BE2C (cell line): Measurements from ENCODE around the gene MRPL50.

ENCODE experiments used
- DNase-seq: peaks from one replicate; pipeline ENCODE4 v3.0.0-alpha.2; 2020
- H3K27me3 ChIP-seq: fragments of 250-450 bp; sonication (Bioruptor Pico); 2 replicates; pipeline ENCODE4 v1.5.1; 2020; ENCODE audit warnings: mild to moderate bottlenecking
- H3K36me3 ChIP-seq: fragments of 250-450 bp; sonication (Bioruptor Pico); 2 replicates; pipeline ENCODE4 v1.5.1; 2020; ENCODE audit warnings: mild to moderate bottlenecking
- H3K4me1 ChIP-seq: fragments of 250-450 bp; sonication (Bioruptor Pico); 2 replicates; pipeline ENCODE4 v1.5.1; 2020
- H3K4me3 ChIP-seq: 2 replicates; pipeline ENCODE4 v1.5.1; 2011; ENCODE audit warnings: low read depth, low read length
- H3K9me3 ChIP-seq: fragments of 250-450 bp; sonication (Bioruptor Pico); 2 replicates; pipeline ENCODE4 v1.5.1; 2020
- TF ChIP-seq, protein P1 (sequence below): IDR thresholded peaks from 2 replicates; pipeline ENCODE4 v1.5.1; 2012; ENCODE audit warnings: mild to moderate bottlenecking, low read depth, low read length

The MRPL50 gene

DNA sequence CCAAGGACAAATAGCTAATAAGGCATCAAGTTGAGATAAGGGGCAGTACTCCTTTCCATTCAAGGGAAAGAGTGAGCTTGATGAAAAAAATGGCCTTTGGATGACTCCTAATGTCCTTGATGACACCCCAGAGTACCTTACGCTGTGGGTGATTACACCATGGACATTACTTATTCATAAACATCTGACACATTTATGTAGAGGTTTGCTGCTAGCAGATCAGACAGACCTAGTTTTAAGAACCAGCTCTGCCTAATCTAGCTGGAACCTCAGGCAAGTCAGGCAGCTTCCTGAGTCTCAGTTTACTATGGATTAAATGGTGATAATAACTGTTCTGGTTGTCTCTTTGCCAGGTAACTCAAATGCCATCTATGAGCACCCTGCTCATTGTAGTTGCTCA, 34.3 kb upstream of the MRPL50 start:
- Histone ChIP-seq H3K36me3 (no peaks in the 10 kb centered on the region), H3K4me1 (no peaks in the 10 kb centered on the region), H3K9me3 (no peaks in the 10 kb centered on the region; the same call in 1 of the 2 replicates), H3K27me3 (peaks cover 19% of the 10 kb centered on the region), H3K4me3 (no peak overlapping the region)
- TF ChIP-seq, protein P1, sequence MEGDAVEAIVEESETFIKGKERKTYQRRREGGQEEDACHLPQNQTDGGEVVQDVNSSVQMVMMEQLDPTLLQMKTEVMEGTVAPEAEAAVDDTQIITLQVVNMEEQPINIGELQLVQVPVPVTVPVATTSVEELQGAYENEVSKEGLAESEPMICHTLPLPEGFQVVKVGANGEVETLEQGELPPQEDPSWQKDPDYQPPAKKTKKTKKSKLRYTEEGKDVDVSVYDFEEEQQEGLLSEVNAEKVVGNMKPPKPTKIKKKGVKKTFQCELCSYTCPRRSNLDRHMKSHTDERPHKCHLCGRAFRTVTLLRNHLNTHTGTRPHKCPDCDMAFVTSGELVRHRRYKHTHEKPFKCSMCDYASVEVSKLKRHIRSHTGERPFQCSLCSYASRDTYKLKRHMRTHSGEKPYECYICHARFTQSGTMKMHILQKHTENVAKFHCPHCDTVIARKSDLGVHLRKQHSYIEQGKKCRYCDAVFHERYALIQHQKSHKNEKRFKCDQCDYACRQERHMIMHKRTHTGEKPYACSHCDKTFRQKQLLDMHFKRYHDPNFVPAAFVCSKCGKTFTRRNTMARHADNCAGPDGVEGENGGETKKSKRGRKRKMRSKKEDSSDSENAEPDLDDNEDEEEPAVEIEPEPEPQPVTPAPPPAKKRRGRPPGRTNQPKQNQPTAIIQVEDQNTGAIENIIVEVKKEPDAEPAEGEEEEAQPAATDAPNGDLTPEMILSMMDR: no peak
- no peak for DNase-seq

DNA sequence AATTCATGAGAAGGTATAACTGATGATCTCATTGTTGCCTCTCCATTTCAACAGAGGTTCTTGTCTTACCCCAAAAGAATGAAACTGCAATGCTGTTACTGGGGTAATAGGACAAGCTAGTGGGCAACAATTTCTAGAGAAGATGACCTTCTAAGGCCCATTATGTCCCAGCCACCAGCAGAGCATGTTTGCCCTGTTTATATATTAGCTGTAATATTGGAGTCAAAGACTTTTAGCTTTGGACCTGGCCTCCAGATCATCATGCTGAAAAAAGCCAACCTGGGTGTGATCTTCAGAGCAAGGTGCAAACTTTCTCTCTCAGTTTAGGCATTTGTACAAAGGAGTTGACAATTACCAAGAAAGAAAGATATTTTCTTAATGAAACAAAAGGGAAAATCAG, 33.8 kb upstream of the MRPL50 start:
- peaks cover 14% of the 10 kb centered on the region for H3K27me3 ChIP-seq
- TF ChIP-seq, protein P1: no peak
- H3K9me3 ChIP-seq: no peaks in the 10 kb centered on the region; the same call in 1 of the 2 replicates
- no peak for DNase-seq
- H3K4me1 ChIP-seq: no peaks in the 10 kb centered on the region
- no peak overlapping the region for H3K4me3 ChIP-seq
- H3K36me3 ChIP-seq: no peaks in the 10 kb centered on the region

DNA sequence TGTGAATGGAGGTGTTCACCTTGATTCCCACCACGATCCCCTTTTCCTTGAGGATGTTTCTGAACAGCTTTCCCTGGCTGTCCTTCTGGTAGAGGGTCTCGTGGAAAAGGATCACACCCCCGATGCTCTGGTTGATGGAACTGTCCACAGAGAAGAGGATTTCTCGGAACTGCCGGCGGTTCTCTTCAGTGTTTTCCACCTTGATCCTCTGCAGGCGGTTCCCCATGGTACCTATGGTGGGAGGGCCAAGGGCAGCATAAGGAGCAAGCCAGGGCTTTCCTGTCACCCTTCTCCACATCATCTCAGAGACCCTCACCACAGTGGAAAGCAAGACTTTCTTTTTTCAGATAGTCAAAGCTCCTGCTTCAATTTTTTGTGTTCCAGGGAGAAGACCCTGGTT, 31.3 kb upstream of the MRPL50 start:
- Histone ChIP-seq H3K27me3 (peaks cover 7% of the 10 kb centered on the region; the same call in 1 of the 2 replicates), H3K4me3 (no peak overlapping the region), H3K36me3 (no peaks in the 10 kb centered on the region), H3K4me1 (no peaks in the 10 kb centered on the region), H3K9me3 (no peaks in the 10 kb centered on the region; the same call in 1 of the 2 replicates)
- DNase-seq: no peak
- TF ChIP-seq, protein P1: no peak

DNA sequence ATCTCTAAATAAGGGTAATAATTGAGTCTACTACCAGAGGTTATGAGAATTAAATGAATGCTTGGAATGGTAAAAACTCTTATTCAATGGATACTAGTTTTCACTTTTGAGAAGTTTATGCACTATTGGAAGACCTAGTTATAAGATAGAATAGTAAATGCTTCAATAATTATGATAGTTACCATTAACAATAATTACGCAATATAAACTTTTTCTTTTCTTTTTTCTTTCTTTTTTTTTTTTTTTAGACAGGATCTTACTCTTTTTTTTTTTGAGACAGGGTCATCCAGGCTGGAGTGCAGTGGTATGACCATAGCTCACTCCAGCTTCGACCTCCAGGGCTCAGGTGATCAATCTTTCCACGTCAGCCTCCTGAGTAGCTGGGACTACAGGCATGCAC, 30.5 kb upstream of the MRPL50 start:
- no peaks in the 10 kb centered on the region for H3K4me1 ChIP-seq
- DNase-seq: no peak

DNA sequence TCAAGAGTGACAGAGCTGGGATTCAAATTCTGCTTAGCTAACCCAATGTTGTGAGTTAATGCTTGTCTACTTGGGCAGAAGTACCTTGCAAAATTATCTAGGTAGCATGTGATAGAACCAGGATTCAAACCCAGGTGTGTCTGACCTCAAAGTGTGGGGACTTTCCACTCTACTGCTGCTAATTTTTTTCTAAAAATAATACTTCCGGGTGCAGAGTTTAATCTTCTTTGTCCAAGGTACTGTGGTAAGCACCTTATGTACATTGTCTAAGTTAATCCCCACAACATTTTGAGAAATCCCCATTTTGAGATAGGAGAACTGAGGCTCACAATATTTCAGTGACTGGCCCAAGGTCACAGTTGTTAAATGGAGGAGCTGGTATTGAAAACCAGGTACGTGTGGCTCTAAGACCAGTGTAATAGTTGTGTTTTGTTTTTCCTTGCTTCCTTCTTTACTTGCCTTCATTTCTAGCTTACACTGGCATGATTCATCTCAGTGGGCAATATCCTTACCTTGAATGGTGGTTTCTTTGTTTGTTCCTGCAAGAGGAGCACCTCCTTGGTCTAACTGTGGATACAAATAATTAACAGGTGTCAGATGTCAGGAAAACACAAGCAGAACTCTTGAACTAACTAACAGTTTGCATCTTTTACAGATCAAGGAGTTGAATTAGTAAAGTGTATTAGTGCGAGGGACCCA, 29.7 kb upstream of the MRPL50 start:
- Histone ChIP-seq H3K36me3 (no peaks in the 10 kb centered on the region), H3K9me3 (no peaks in the 10 kb centered on the region; the same call in 1 of the 2 replicates), H3K4me1 (no peaks in the 10 kb centered on the region), H3K4me3 (no peak overlapping the region), H3K27me3 (peaks cover 7% of the 10 kb centered on the region; the same call in 1 of the 2 replicates)
- TF ChIP-seq, protein P1: no peak
- no peak for DNase-seq

More for the DNA sequence above, 30.5 kb upstream of the MRPL50 start:
- Histone ChIP-seq H3K4me3 (no peak overlapping the region), H3K27me3 (peaks cover 7% of the 10 kb centered on the region; the same call in 1 of the 2 replicates), H3K36me3 (no peaks in the 10 kb centered on the region), H3K9me3 (no peaks in the 10 kb centered on the region; the same call in 1 of the 2 replicates)
- TF ChIP-seq, protein P1: no peak

DNA sequence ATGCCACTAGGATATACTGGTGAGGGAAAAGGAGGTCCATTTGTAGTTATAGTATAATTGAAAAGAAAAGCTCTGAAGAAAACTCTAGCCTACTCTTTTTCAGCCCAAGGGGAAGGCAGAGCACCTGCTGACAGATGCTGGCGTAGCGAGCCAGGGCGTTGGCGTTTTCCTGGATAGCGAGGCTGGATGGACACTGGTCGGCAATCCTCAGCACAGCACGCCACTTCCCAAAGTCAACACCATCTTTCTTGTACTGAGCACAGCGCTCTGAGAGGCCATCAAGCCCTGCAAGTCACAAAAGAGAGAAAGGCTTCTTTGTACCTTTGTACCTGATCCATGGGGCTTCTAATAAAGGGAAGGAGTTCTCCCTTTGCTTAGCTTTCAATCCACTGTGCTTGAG, 28.9 kb upstream of the MRPL50 start:
- no peak overlapping the region for H3K4me3 ChIP-seq
- DNase-seq: no peak
- H3K9me3 ChIP-seq: no peaks in the 10 kb centered on the region; the same call in 1 of the 2 replicates
- H3K4me1 ChIP-seq: no peaks in the 10 kb centered on the region
- H3K36me3 ChIP-seq: no peaks in the 10 kb centered on the region
- TF ChIP-seq, protein P1: no peak
- H3K27me3 ChIP-seq: peaks cover 7% of the 10 kb centered on the region; the same call in 1 of the 2 replicates
